HTERT RPE-1 (cell line): ENCODE results near the gene LYZ.
"Not testable (repeated sequence)": the region's sequence is repeated elsewhere in the genome, so short reads cannot be mapped to it uniquely, and the experiment has no call there.

Experiments used
- in situ Hi-C: fragments of 300-500 bp; cut with MboI; formaldehyde crosslinking; loops from 4 replicates; pipeline ENCODE4 v1.14.3; 2020; ENCODE audit warnings: low sequenced_read_pairs

Gene LYZ

DNA sequence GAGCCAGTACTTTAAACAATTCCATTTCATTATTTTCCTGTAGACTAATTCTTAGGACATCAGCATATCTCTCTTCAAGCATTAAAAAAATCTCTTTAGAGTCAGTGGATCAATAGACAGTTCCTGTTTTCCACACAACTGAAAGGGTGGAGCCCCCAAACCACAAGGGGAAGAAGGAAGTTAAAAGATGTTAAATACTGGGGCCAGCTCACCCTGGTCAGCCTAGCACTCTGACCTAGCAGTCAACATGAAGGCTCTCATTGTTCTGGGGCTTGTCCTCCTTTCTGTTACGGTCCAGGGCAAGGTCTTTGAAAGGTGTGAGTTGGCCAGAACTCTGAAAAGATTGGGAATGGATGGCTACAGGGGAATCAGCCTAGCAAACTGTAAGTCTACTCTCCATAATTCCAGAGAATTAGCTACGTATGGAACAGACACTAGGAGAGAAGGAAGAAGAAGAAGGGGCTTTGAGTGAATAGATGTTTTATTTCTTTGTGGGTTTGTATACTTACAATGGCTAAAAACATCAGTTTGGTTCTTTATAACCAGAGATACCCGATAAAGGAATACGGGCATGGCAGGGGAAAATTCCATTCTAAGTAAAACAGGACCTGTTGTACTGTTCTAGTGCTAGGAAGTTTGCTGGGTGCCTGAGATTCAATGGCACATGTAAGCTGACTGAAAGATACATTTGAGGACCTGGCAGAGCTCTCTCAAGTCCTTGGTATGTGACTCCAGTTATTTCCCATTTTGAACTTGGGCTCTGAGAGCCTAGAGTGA is at the start of gene LYZ:
Gene LYZ, plus strand, starts transcription at position 220 of the 777 bp plus-strand sequence. Its CDS starts 28 bp downstream, at position 248.
- in situ Hi-C loops = no loop called here

DNA sequence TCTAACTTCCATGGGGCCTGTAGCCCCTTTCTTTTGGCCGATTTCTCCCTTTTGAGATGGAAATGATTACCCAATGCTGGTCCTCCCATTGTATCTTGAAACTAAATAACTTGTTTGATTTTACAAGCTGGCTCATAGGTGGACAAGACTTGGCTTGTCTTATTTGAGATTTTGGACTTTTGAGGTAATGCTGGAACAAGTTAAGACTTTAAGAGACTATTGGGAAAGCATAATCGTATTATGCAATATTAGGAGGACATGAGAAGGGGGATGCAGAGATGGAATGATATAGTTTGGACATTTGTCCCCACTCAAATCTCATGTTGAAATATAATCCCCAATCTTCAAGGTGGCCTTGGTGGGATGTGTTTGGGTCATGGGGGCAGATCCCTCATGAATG is 49.2 kb upstream of the LYZ start:
- in situ Hi-C loops = no loop called here

DNA sequence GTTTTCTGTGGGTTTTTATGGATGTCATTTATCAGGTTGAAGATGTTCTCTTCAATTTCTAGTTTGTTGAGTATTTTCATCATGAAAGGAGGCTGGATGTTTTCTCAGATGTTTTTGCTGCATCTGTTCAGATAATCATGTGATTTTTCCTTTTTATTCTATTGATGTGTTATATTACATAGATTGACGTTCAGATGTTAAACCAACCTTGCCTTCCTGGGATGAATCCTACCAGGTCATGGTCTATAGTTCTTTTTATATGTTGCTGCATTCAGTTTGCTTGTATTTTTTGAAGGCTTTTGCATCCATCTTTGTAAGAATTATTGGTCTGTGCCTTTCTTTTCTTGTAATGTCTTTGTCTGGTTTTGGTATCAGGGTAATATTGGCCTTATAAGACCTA is 43.9 kb upstream of the LYZ start:
- in situ Hi-C loops = no loop called here

DNA sequence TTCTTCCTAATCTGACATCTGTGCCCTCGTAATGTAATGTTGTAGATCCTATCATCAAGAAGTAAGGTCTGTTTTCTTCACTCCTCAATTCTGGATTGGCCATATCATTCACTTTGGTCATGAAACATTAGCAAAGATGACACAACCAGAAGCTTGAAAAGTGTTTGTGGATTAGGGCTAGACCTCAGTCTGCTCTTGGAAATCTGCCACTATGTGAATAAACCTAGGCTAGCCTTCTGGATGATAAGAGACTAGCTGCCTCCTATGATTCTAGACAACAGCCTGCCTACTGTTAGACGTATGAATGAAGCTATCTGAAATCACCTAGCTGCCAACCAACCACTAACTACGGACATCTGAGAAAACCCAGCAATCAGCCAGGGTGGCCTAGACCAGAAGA is 38.7 kb upstream of the LYZ start:
- in situ Hi-C loops = no loop called here

DNA sequence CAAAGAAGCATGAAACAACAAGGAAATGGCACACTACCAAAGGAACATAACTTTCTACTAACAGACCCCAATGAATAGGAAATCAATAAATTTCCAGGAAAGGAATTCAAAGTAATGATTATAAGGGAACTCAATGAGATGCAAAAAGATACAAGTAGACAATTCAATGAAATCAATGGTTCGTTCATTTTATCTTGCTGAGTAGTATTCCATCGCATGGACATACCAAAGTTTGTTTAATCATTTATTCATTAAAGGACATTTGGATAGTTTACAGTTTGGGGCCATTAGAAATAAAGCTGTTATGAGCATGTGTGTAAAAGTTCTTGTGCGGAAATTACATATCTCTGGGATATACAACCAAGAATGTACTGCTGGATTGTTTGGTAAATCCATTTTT is 35.0 kb upstream of the LYZ start:
- in situ Hi-C loops = no loop called here

DNA sequence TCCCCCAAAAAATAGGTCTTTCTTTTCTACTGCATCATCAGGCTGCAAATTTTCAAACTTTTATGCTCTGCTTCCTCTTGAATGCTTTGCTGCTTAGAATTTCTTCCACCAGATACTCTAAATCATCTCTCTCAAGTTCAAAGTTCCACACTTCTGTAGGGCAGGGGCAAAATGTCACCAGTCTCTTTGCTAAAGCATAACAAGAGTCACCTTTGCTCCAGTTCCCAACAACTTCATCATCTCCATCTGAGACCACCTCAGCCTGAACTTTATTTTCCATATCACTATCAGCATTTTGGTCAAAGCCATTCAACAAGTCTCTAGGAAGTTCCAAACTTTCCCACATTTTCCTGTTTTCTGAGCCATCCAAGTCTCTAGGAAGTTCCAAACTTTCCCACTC is 31.4 kb upstream of the LYZ start:
- in situ Hi-C loops = not testable (repeated sequence)

DNA sequence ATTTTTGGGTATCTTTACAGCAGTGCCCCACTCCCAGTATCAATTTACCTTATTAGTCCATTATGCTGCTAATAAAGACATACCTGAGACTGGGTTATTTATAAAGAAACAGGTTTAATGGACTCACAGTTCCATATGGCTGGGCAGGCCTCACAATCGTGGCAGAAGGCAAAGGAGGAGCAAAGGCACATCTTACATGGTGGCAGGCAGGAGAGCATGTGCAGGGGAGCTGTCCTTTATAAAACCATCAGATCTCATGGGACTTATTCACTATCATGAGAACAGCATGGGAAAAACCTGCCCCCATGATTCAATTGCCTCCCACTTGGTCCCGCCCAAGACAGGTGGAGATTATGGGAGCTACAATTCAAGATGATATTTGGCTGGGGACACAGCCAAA is 30.9 kb upstream of the LYZ start:
- in situ Hi-C loops = not testable (repeated sequence)

DNA sequence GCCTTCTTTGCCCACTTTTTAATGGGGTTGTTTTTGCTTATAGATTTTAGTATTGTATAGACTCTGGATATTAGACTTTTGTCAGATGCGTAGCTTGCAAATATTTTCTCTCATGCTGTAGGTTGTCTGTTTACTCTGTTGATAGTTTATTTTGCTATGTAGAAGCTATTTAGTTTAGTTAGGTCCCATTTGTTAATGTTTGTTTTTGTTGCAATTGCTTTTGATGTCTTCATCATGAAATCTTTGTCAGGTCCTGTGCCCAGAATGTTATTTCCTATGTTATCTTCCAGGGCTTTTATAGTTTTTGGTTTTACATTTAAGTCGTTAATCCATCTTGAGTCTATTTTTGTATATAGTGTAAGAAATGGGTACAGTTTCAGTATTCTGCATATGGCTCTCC is 30.0 kb upstream of the LYZ start:
- in situ Hi-C loops = no loop called here

DNA sequence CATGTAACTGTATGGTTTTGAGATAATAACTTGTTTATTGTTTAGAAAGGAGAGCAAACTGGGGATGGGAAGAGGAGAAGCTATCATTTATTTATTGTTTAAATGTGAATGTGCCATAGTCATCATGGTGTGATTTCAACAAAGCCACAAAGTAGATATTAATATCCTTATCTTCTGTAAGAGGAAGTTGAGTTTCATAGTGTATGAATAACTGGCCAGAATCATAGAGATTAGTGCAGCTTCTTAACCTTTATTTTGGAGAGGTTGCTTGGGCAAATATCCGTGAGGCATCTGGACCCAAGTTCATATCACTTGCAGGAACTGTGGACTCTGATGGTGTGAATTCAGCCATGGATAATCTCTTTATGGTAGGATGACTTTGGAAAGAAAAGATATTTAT is 26.8 kb upstream of the LYZ start:
- in situ Hi-C loops = no loop called here

DNA sequence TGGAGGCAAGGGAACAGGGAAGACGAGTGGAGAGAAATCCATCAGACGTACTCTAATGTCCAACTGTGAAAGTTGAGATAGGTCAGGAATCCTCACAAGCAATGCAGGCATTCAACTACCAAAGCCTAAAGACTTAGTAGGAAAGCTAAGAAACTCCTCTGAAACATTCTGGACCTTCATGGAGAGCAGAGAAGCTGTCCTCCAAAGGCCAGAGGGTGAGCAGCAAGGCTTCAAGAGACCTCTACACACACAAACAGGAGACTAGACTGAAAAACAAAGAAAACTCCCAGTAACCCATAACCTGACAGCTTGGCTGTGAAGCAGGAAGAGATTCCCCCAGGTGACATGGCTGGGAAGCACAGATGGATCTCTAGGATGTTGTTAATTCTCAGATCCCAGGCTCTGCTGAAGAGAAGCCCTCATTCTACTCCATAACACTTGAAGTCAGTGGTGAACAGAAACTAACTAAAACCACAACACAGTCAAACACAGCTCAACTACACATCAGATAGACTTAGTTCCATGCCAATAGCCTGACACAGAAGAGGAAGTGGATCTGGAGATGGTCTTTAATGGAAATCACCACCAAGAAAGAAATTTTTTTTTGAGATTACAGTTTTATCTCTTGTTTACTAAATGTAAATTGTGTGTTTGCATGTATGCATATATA is 23.2 kb upstream of the LYZ start:
- in situ Hi-C loops = no loop called here

DNA sequence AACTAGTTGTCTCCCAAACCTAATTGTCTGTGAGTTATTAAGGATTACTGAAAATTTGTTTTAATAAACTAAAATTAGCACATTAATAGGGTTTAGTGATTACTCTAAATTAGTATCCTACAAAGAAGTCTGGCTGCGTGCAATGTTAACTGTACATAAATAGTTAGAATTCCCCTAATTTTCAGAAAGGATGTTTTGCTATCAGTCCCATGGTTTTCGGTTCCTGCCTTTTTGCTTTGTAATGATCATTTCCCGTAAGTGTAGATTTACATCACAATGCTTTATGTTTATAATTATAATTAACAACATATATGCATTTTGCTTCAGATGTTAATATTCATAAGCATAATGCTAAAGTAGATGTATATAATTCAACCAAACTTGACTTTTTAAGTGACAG is 19.8 kb upstream of the LYZ start:
- in situ Hi-C loops = no loop called here

DNA sequence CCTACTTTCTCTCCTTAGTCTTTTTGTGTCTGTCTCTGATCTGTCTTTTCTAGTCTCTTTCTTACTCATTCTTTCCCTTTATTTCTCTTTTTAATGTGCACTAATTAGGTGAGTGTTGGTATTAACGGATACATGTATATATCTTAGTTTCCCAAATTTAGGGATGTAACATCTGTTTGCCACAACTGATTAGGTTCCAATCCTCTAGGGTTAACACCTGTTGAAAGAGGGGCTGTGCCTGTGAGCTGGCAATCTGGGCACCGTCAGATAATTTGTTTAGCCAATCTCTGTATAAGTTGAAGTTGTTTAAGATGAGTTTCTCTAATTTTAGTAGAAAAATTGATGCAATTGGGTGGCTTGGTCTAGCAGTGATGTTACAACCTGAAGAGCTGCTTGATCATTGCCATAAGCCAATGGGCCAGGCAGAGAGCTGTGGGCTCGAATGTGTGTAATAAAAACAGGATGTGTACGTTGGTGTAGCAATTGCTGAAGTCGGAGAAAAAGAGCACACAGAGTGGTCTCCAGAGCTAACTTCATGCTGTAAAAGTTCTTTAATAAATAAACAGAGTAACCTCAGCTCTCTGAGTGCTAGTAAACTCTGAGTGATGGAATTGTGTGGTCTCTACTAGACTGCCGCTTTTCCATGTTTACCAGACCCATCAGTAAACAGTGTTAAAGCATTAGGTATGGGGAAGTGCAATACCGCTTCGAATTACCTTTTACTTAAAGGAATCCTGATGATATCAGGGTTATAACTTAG is 18.3 kb upstream of the LYZ start:
- in situ Hi-C loops = no loop called here

DNA sequence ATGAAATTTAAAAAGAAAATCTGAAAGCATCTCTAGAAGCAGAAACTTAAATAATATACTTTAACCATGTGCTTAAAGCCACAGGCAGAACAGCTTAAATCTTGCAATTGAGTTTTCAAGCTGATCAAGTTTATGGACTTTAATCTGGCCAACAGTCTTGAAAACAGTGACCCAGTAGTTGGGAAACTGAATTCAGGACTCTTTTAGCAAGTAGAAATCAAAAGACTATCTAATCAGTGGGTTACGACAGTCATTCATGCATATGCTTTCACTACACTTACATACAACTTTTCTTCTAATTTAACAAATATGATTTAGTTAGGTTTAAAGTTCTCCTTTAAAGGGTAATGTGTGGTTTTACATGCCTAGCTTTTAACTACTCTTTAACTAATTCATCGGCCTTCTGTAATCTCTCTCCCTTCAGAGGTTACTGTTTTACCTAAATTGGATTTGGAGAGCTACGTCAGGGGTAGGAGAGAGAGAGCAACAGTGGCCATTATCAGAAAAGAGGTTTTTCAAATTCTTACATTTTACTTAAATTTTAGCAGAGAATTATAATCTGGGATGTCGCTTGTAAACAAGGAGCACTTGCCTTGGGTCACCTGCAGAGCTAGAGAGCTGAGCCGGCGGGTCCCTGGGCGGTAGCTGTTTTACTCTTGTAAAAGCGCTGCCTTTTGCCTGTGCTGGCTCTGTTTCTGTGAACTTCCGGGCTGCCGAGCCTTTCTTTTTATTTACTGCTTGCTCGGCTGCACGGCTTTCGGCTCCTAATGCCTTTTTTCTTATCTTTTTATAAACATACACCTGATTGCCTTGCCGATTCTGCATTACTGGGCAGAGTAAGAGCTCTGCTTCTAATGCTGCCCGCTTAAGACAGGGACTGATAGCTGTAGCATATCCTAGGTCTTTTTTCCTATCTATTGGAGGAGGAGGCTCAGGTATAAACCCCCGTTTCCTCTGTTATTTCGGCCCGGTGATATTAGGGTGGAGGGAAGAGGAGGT is 17.4 kb upstream of the LYZ start:
- in situ Hi-C loops = no loop called here

DNA sequence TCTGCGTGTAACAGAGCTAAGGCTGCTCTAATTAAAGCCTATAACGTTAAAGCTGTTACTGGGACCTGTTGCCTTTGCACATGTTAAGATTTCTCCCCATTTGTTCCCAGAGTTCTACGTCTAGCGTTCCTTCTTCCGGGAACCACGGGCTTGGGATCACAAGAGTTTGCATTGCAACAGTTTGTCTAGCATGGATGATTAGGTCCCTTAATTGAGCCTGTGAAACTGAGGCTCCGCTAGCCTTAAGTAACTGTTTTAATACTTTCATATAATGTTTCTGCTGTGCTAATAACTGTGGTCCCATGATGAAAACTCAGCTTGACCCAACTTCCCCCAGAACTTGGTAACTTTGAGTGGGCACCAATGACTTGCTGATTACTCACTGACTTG is 16.7 kb upstream of the LYZ start:
- in situ Hi-C loops = no loop called here

DNA sequence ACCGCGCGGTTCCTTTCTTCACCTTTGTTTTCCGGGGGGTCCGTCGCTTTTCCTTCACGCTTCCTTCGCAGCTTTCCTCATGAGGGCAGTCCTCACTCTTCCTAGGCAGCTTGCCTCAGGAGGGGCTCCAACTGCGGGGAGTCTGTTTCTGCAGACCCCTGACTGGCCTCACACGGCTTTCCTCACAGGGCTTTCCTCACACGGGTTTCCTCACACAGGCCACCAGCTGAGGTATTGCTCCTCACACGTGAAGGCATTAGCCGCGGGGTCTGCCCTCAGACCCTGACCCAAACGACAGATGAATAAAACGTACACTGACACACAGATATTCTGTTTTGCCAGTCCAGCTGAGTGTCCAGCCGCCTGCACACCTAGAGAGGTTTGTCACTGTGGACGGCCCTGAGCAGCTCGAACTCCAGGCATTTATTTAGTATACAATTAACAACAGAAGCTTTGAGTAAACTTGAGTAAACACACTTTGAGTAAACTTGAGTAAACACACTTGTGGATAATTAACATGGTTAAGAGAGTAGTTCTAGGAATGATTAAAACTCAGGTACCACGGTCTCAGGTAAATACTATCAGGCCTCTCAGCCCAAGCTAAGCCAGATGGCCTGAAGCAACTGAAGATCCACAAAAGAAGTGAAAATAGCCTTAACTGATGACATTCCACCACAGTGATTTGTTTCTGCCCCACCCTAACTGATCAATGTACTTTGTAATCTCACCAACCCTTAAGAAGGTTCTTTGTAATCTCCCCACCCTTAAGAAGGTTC is 16.1 kb upstream of the LYZ start:
- in situ Hi-C loops = no loop called here

DNA sequence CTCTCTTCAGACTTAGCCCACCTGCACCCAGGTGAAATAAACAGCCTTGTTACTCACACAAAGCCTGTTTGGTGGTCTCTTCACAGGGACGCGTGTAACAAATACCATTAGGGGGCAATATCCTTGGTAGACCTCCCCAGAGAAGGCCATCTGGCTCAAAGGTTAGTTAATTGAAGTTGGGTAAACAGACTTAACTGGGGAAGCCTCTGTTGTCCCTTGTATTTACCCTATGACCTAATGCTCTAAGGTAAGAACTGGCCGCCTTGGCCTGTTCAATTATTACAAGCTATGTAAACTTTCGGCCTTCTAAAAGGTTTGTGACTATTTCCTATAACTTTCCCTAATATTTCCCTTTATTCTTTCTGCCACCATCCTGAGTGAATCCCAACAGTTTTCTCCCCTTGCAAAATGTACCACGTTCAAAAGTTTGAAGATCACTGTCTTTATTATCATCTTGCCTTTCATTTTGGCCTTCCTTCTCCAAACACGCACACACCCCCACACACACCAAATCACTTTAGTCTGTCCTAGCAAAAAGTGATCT is 15.3 kb upstream of the LYZ start:
- in situ Hi-C loops = no loop called here

DNA sequence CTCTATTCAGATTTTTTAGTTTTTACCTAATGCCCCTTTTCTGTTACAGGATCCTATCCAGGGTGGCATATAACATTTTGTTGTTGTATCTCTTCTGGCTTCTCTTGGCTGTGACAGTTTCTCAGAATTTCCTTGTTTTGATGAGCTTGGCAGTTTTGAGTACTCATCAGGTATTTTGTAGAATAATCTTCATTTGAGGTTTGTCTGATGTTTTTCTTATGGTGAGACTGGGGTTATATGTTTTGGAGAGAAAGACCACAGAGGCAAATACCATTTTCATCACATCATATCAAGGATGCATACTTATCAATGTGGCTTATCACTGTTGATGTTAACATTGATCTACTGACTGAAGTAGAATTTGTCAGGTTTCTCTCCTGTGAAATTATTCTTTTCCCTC is 14.0 kb upstream of the LYZ start:
- in situ Hi-C loops = no loop called here

DNA sequence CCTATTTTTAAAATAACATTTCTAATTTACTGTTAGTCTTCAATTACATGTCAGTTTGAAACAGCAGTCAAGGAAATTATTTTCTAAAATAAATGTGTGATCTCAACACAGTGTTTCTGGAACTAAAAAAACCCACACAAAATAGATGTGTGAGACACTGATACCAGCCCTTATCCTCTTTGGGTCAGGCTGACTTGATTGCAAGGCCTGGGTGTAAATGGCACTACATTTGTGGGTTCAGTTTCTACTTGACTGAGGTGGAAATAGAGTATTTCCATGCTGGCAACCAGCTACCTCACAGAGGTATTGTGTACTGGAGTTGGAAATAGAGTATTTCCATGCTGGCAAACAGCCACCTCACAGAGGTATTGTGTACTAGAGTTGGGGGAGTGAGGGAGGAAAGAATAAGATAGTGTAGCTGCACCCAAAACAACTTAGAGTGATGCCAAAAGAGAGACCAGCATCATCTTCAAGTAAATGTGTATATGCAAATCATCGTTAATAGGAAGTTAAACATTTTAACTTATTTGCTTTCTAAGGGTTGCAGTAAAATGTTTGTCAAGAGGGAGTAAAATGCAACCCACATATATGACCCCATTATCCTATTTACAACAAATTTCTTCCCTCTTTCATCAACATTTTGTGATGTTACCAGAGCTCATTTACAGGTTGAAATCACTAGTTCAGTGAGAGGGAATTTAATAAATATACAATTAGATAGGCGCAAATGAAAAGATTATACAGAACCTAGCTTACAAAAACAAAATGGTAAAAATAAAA is 10.7 kb upstream of the LYZ start:
- in situ Hi-C loops = no loop called here
